ENCODE data around the gene DENND6A.

The DENND6A gene

DNA sequence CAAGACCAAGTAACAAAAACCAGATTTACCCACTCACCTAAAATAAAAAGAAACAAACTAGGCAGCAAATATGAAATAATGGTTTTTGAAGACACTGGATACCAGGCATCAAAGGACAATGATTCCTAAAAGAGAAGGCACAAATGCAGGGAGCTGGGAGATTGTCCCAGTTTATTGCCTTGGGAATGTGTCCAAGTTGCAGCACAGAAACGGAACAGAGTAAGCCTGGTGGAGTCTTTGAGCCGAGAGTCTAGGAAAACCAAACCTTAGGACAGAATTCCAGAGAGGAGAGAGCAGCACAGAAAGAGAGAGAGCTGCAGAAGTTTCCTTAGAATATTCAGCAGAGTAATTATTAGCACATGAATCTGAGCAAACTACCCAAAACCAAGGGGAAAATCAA lies 87.9 kb downstream of the DENND6A start:
- no peak overlapping the region for H3K4me3 ChIP-seq (ENCODE audit: low read depth, low read length)
- in situ Hi-C loops (cut with HindIII; ENCODE audit: low sequenced_read_pairs): no loop called here
- DNase-seq (ENCODE audit: low read depth, low spot score): no peak
- TF ChIP-seq, protein P1, sequence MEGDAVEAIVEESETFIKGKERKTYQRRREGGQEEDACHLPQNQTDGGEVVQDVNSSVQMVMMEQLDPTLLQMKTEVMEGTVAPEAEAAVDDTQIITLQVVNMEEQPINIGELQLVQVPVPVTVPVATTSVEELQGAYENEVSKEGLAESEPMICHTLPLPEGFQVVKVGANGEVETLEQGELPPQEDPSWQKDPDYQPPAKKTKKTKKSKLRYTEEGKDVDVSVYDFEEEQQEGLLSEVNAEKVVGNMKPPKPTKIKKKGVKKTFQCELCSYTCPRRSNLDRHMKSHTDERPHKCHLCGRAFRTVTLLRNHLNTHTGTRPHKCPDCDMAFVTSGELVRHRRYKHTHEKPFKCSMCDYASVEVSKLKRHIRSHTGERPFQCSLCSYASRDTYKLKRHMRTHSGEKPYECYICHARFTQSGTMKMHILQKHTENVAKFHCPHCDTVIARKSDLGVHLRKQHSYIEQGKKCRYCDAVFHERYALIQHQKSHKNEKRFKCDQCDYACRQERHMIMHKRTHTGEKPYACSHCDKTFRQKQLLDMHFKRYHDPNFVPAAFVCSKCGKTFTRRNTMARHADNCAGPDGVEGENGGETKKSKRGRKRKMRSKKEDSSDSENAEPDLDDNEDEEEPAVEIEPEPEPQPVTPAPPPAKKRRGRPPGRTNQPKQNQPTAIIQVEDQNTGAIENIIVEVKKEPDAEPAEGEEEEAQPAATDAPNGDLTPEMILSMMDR (IDR thresholded peaks at IDR 0.05; ENCODE audit: low read depth, low read length): no peak

GRCh38 chr3:57600195-57600594 lies 92.7 kb downstream of the DENND6A start:
- TF ChIP-seq, protein P1 (IDR thresholded peaks at IDR 0.05; ENCODE audit: low read depth, low read length): no peak
- no peak for DNase-seq (ENCODE audit: low read depth, low spot score)
- H3K4me3 ChIP-seq (ENCODE audit: low read depth, low read length): no peak overlapping the region
- in situ Hi-C loops (cut with HindIII; ENCODE audit: low sequenced_read_pairs): no loop called here

DNA sequence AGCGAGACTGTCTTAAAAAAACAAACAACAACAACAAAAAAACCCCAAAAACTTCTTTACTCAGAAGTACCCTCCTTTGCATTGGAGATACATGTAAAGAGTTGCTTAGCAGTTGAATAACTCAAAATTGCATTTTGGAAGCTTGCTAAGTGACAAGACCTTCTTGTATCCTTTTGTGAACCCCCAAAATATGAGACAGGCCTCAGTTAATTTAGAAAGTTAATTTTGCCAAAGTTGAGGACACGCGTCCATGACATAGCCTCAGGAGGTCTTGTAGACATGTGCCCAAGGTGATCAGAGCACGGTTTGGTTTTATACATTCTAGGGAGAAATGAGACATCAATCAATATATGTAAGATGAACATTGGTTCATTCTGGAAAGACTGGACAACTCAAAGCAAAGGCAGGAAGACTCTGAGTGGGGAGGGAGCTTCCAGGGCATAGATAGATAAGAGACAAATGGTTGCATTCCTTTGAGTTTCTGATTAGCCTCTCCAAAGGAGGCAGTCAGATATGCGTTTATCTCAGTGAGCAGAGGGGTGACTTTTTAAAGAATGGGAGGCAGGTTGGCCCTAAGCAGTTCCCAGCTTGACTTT lies 94.0 kb downstream of the DENND6A start:
- TF ChIP-seq, protein P1 (IDR thresholded peaks at IDR 0.05; ENCODE audit: low read depth, low read length): no peak
- DNase-seq (ENCODE audit: low read depth, low spot score): no peak
- in situ Hi-C loops (cut with HindIII; ENCODE audit: low sequenced_read_pairs): no loop called here
- H3K4me3 ChIP-seq (ENCODE audit: low read depth, low read length): peak overlapping the region; percentile 65

DNA sequence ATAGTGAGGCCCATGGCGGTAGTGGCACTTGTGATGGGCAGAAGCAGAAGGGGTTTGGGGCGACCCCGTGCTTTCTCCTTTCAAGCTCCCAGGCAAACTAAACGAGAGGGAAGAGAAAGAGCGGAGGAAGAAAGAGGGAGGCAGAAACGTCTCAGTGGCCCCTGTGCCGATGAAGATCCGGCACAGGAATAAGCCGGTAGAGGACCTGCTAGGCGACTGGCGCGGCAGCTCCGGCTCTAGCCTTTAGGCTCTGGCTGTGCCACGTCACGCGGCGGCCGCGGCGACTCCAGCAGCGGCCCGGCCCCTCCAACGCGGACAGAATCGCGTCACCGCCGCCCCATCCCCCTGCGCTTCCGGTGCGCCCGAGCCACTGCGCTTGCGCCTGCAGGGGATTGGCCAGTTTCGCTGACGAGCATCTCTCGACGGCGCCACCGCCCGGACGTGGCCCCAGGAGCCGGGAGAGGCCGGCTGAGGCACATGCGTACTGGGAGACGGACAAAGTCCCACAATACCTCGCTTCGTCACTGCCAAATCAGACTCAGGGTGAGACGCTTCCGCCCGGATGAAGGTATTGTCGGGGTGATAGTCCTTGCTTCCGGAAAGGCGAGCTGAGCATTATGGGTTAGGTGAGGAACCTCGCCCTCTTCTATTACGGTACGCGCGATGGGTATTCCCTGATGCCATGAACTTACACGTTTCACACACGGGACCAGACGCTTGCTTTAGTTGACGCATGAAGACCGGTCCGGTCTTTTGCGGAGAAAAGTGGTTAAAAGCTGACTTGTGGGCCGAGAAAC lies 95.6 kb downstream of the DENND6A start, which contains the start of gene ARF4:
ARF4 (minus strand) TSS at position 218 of the 797 bp plus-strand sequence; CDS start at position 14, 204 bp downstream.
- TF ChIP-seq, protein P1 (IDR thresholded peaks at IDR 0.05; ENCODE audit: low read depth, low read length): peak; percentile 36
- DNase-seq (ENCODE audit: low read depth, low spot score): peak; percentile 100
- in situ Hi-C loops (cut with HindIII; ENCODE audit: low sequenced_read_pairs): no loop called here
- H3K4me3 ChIP-seq (ENCODE audit: low read depth, low read length): peak within 1 kb of the TSS; percentile 100

GRCh38 chr3:57596495-57597126 lies 96.3 kb downstream of the DENND6A start:
- DNase-seq (ENCODE audit: low read depth, low spot score): peak; percentile 92
- in situ Hi-C loops (cut with HindIII; ENCODE audit: low sequenced_read_pairs): no loop called here
- TF ChIP-seq, protein P1 (IDR thresholded peaks at IDR 0.05; ENCODE audit: low read depth, low read length): no peak
- peak overlapping the region; percentile 100 for H3K4me3 ChIP-seq (ENCODE audit: low read depth, low read length)

DNA sequence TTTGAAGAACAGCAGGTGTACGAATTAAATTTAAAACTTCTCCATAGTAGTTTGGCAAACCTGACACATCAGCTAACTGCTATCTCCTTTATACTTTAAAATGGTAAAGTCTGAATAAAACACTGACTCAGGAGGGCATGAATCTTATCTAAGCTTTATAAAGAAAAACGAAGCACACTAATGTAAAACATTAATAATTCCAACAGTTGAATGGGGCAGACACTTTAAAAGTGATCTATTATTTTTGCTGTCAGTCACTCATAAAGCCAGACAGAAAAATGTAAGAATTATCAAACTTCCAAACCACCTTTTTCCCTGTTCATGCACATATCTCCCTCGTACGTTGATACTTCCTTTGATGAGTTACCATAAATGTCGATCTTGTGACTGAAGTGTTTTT lies 98.3 kb downstream of the DENND6A start:
- TF ChIP-seq, protein P1 (IDR thresholded peaks at IDR 0.05; ENCODE audit: low read depth, low read length): no peak
- peak overlapping the region; percentile 100 for H3K4me3 ChIP-seq (ENCODE audit: low read depth, low read length)
- in situ Hi-C loops (cut with HindIII; ENCODE audit: low sequenced_read_pairs): no loop called here
- no peak for DNase-seq (ENCODE audit: low read depth, low spot score)
